PFSK-1 (cell line): ENCODE data around the gene ADARB1.

Experiments
- FOXP2 ChIP-seq: optimal IDR thresholded peaks from 2 replicates; pipeline ENCODE3; 2011; ENCODE audit warnings: borderline replicate concordance, control low read depth, inconsistent platforms; ENCODE audit not compliant: insufficient read depth; ENCODE audit errors: extremely low read length, extremely low read depth
- POLR2AphosphoS5 ChIP-seq: IDR thresholded peaks from 2 replicates; pipeline ENCODE4 v1.6.1; 2012; ENCODE audit warnings: low read depth, mild to moderate bottlenecking, control low read depth, low read length, moderate library complexity
- REST ChIP-seq, 2 experiments: IDR thresholded peaks; 2 replicates each; pipeline versions ENCODE4 v1.6.1 to v1.8.0; 2011 to 2012; ENCODE audit warnings: low read depth in 2 of 2, low read length in 2 of 2, control low read depth in 1 of 2, inconsistent platforms in 1 of 2, mild to moderate bottlenecking in 1 of 2, moderate library complexity in 1 of 2; ENCODE audit not compliant: insufficient read depth in 1 of 2
- SIN3A ChIP-seq: IDR thresholded peaks from 2 replicates; pipeline ENCODE4 v1.6.1; 2012; ENCODE audit warnings: mild to moderate bottlenecking, low read length, moderate library complexity, borderline replicate concordance; ENCODE audit not compliant: insufficient read depth
- TAF1 ChIP-seq: IDR thresholded peaks from 2 replicates; pipeline ENCODE4 v1.6.1; 2012; ENCODE audit warnings: low read length, control low read depth, borderline replicate concordance; ENCODE audit not compliant: insufficient read depth

GRCh38 chr21:45250272-45250671, 175.9 kb downstream of the ADARB1 start:
- TF ChIP-seq POLR2AphosphoS5 (no peak), TAF1 (no peak), SIN3A (no peak), REST (IDR thresholded peaks at IDR 0.05; ENCODE audit: insufficient read depth in 1 of 2, low read depth in 2 of 2, low read length in 2 of 2) (no peak), FOXP2 (no peak)
